Measurements from ENCODE around the gene HDAC1.
"Not testable (repeated sequence)": the region's sequence is repeated elsewhere in the genome, so short reads cannot be mapped to it uniquely, and the experiment has no call there.

HDAC1 gene

GRCh38 chr1:32274646-32275340, 17.1 kb upstream of the HDAC1 start:
- DNase-seq (ENCODE audit: low read depth in 2 of 2): no peak

GRCh38 chr1:32275424-32275823, 16.5 kb upstream of the HDAC1 start:
- DNase-seq (ENCODE audit: low read depth in 2 of 2): no peak

- DNase-seq (ENCODE audit: low read depth in 2 of 2): no peak
Measured at GRCh38 chr1:32276032-32276782, 15.7 kb upstream of the HDAC1 start.

GRCh38 chr1:32284777-32285176, 7.1 kb upstream of the HDAC1 start:
- not testable (repeated sequence) for DNase-seq (ENCODE audit: low read depth in 2 of 2)

- no peak for DNase-seq (ENCODE audit: low read depth in 2 of 2)
Measured at GRCh38 chr1:32285658-32286057, 6.2 kb upstream of the HDAC1 start.

GRCh38 chr1:32286763-32287162, 5.1 kb upstream of the HDAC1 start:
- DNase-seq (ENCODE audit: low read depth in 2 of 2): no peak

- no peak for DNase-seq (ENCODE audit: low read depth in 2 of 2)
Measured at GRCh38 chr1:32289256-32289655, 2.6 kb upstream of the HDAC1 start.

GRCh38 chr1:32291145-32291707, 657 bp upstream of the HDAC1 start:
- DNase-seq (ENCODE audit: low read depth in 2 of 2): no peak

GRCh38 chr1:32298211-32298610, 6.3 kb downstream of the HDAC1 start:
- not testable (repeated sequence) for DNase-seq (ENCODE audit: low read depth in 2 of 2)

GRCh38 chr1:32299327-32299726, 7.4 kb downstream of the HDAC1 start:
- no peak for DNase-seq (ENCODE audit: low read depth in 2 of 2)

- no peak for DNase-seq (ENCODE audit: low read depth in 2 of 2)
Measured at GRCh38 chr1:32303358-32303757, 11.5 kb downstream of the HDAC1 start.

GRCh38 chr1:32303997-32304622, 12.2 kb downstream of the HDAC1 start:
- DNase-seq (ENCODE audit: low read depth in 2 of 2): no peak

GRCh38 chr1:32305310-32305709, 13.4 kb downstream of the HDAC1 start:
- no peak for DNase-seq (ENCODE audit: low read depth in 2 of 2)

- DNase-seq (ENCODE audit: low read depth in 2 of 2): no peak
Measured at GRCh38 chr1:32307324-32307723, 15.4 kb downstream of the HDAC1 start.

- DNase-seq (ENCODE audit: low read depth in 2 of 2): no peak
Measured at GRCh38 chr1:32309960-32310359, 18.1 kb downstream of the HDAC1 start.

GRCh38 chr1:32311709-32312393, 20.0 kb downstream of the HDAC1 start:
- DNase-seq (ENCODE audit: low read depth in 2 of 2): no peak

- DNase-seq (ENCODE audit: low read depth in 2 of 2): no peak
Measured at GRCh38 chr1:32316903-32317277, 25.0 kb downstream of the HDAC1 start.

GRCh38 chr1:32318127-32318869, 26.4 kb downstream of the HDAC1 start:
- no peak for DNase-seq (ENCODE audit: low read depth in 2 of 2)

GRCh38 chr1:32321712-32322291, 29.9 kb downstream of the HDAC1 start:
- no peak for DNase-seq (ENCODE audit: low read depth in 2 of 2)

- DNase-seq (ENCODE audit: low read depth in 2 of 2): no peak
Measured at GRCh38 chr1:32327204-32327603, 35.3 kb downstream of the HDAC1 start.

- no peak for DNase-seq (ENCODE audit: low read depth in 2 of 2)
Measured at GRCh38 chr1:32329931-32330466, 38.1 kb downstream of the HDAC1 start.

Data from stimulated activated CD8-positive, alpha-beta memory T cell treated with anti-CD3 and anti-CD28 coated beads, Interleukin-2, amount 100 ng/mL, for 48 hours (primary cell).